HG02623 (cell line): ENCODE measurements around the gene TKT.

Source experiments
- ATAC-seq: cut with Tn5 transposase; IDR thresholded peaks from one replicate; pipeline ENCODE4 v1.9.1; 2021; ENCODE audit warnings: moderate library complexity; ENCODE audit not compliant: unreplicated experiment

Gene TKT

DNA sequence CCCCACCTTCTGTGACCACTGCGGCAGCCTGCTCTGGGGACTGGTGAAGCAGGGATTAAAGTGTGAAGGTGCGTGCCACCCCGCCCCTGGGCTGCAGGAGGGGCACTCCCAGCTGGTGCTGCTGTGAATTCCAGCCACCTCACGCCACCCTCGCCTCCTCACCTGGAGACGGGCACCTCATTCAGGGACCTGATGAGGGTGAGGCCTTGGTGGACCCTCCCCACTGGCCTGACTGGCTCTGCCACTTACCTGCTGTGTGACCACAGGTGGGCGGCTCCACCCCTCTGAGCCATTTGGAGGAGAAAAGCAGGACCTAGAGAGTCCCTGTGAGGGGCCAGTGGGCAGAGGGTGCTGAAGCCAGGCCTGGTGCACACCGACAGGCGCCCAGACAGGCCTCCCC lies 72.3 kb downstream of the TKT start:
- ATAC-seq, result no peak

DNA sequence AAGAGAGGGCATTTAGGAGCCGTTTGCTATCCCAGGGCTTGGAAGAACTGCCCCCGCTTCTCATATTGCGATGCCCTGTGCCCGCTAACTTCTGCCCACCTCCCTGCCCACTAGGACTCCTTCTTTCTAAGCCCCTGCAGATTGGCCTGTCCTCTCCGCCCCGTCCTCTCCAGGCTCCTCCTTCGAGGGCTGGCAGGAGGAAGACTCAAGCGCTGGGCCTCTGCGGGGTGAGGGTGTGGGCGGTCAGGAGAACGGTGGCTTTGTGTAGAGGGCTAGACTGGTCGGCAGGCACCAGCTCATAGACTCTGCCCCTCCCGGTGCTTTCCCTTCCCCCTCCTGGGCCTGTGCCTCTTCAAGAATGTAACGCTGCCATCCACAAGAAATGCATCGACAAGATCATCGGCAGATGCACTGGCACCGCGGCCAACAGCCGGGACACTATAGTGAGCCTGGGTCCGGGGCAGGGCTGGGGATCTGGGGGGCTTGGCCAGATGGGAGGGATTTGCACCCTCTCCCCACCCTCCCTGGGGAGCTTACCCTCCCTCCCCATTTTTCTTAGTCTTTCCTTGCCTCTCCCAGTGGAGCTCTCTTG lies 73.0 kb downstream of the TKT start:
- no peak for ATAC-seq

DNA sequence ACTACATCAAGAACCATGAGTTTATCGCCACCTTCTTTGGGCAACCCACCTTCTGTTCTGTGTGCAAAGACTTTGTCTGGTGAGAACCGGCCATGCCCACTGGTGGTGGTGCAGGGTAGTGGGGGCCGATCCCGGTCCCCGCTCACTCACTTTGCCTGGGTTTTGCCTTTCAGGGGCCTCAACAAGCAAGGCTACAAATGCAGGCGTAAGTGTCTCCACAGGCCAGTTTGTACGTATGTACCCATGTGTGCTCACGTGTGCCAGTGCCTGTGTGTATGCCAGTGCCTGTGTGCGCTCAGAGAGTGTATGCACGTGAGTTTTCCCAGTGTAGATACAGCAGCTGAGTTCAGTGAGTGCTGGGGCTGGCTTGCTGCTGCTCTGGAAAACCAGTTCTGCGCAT lies 74.3 kb downstream of the TKT start:
- no peak for ATAC-seq

DNA sequence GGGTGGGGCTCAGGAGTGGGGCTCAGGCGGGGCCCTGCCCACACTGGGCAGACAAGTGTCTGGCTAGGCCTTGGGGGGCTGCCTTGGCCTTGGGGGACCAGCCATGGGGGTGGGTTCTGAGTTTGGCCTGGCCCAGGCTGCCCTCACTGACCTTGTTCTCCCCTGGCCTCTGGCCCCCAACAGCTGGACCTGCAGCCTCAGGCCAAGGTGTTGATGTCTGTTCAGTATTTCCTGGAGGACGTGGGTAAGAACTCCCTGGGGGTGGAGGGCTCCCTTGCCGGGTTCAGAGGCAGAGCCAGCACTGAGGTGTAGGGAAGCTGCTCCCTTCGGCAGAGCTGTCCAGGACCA lies 74.8 kb downstream of the TKT start:
- no peak for ATAC-seq

DNA sequence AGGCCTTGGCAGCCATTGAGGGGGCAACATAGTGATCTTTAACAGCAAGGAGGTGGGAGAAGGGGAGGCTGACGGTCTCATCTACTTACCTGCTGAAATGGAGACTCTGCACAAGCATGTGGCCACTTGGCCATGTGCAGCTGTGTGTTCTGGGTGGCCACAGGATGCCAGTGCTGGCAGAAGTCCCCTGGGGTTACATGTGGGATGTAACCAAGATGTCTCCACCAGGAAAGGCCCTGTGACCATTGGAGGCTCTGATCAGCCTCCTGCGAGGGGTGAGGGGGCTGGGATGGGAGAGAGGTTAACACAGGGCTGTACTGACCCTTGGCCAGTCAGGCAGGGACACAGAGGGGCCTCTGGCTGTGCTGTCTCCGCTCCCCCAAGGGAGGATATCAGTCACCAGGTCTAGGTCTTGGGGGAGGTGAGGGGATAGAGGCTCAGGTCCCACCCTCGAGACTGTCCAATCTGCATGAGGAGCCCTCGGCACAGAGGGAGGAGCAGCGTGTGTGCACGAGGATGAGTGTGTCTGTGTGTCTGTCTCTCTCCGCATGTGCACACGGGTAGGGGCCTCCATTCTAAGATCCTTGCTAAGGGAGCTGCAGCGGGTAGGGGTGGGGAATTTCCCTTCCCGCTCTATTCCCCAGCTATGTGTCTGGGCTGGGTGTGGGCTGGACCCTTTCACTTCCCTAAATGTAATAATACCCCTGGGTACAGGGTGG lies 75.4 kb downstream of the TKT start:
- ATAC-seq, result peak; percentile 92

DNA sequence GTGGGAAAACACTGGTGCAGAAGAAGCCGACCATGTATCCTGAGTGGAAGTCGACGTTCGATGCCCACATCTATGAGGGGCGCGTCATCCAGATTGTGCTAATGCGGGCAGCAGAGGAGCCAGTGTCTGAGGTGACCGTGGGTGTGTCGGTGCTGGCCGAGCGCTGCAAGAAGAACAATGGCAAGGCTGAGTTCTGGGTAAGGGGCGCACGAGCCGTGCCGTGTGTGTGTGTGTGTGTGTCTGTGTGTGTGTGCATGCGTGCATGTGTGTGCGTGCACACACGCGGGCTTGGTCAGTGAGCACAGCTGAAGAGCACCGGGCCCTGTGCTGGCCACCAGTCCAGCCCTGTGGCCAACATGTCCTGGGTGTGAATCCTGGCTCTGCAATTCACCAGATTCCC lies 76.2 kb downstream of the TKT start:
- ATAC-seq, result no peak

DNA sequence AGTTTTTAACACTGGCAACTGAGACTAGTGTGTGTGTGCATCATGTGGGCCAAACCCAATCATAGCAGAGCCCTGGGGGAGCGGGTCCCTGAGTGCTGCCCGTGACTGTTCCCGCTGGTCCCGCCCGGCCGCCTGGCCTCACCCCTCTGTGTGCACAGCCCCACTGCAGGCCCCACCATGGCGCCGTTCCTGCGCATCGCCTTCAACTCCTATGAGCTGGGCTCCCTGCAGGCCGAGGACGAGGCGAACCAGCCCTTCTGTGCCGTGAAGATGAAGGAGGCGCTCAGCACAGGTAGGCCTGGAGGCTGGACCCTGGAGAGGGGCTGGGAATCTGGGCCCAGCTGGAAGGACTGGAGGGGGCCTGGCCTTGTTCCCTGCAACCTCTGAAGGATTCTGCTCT lies 77.6 kb downstream of the TKT start:
- no peak for ATAC-seq

DNA sequence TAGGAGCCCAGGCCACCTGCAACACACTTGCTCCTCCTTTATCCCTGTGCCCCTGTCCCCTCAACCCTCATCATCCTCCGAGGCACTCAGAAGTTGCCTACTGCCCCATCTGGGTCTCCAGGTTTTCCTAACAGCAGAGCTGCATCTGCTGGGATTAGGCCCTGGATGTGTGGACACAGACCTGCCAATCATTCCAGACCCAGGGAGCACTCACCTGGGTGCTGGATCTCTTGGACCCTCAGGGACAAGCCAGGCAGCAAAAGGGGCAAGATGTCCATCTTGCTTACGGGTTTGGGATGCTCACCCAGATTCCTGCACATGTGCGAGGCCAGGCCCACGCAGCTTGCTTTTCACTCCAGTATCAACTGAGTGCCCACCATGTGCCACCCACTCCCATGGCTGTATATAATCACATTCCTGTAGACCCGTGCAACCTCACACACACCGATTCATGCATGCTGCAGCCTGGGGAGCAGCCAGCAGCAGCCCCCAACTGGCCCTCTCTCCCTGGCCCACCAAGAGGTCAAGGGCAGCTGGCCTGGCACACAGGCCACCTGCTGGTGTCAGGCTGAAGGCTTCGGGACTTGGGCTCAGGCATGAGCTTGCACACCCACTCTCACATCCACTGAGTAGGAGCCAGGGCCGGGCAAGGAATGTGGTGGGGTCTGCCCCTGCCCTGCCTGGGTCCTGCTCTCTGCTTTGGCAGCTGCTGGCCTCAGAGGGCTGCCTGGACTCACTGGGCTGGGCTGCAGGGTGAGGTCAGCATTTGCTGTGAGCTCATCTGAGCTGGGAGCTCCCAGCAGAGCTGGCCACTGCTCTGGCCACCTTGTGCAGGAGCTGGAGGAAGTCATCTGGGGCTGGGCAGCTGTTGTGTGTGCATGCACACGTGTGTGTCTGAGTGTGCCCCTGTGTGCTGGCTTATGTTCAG lies 79.9 kb downstream of the TKT start:
- no peak for ATAC-seq
